Ishikawa (cell line): ENCODE data around the gene GIMAP5.

Experiments
- CEBPB ChIP-seq: IDR thresholded peaks from 2 replicates; pipeline ENCODE4 v1.6.1; 2012
- CREB1 ChIP-seq: IDR thresholded peaks from 2 replicates; pipeline ENCODE4 v1.6.1; 2012; ENCODE audit warnings: low read depth
- EGR1 ChIP-seq: IDR thresholded peaks from 2 replicates; pipeline ENCODE4 v1.6.1; 2012
- EP300 ChIP-seq: IDR thresholded peaks from 2 replicates; pipeline ENCODE4 v1.6.1; 2012; ENCODE audit warnings: borderline replicate concordance
- FOXM1 ChIP-seq: IDR thresholded peaks from 2 replicates; pipeline ENCODE4 v1.6.1; 2012; ENCODE audit warnings: low read depth, borderline replicate concordance
- NFIC ChIP-seq: IDR thresholded peaks from 2 replicates; pipeline ENCODE4 v1.6.1; 2012
- RAD21 ChIP-seq: IDR thresholded peaks from 2 replicates; pipeline ENCODE4 v1.6.1; 2012; ENCODE audit warnings: low read depth
- TAF1 ChIP-seq: IDR thresholded peaks from 2 replicates; pipeline ENCODE4 v1.6.1; 2012; ENCODE audit warnings: low read depth, mild to moderate bottlenecking
- TCF12 ChIP-seq: IDR thresholded peaks from 2 replicates; pipeline ENCODE4 v1.6.1; 2012; ENCODE audit warnings: low read depth
- TEAD4 ChIP-seq: IDR thresholded peaks from 2 replicates; pipeline ENCODE4 v1.6.1; 2012
- YY1 ChIP-seq: IDR thresholded peaks from 2 replicates; pipeline ENCODE4 v1.6.1; 2012; ENCODE audit warnings: low read depth
- ZBTB7A ChIP-seq: IDR thresholded peaks from 2 replicates; pipeline ENCODE4 v1.6.1; 2012; ENCODE audit warnings: low read depth
- TF ChIP-seq, protein P1 (sequence below): IDR thresholded peaks from 2 replicates; pipeline ENCODE4 v1.6.1; 2012; ENCODE audit warnings: low read depth, mild to moderate bottlenecking
- TF ChIP-seq, protein P2 (sequence below): IDR thresholded peaks from 2 replicates; pipeline ENCODE4 v1.6.1; 2012
- TF ChIP-seq, protein P3 (sequence below): IDR thresholded peaks from 2 replicates; pipeline ENCODE4 v1.6.1; 2012

The GIMAP5 gene

DNA sequence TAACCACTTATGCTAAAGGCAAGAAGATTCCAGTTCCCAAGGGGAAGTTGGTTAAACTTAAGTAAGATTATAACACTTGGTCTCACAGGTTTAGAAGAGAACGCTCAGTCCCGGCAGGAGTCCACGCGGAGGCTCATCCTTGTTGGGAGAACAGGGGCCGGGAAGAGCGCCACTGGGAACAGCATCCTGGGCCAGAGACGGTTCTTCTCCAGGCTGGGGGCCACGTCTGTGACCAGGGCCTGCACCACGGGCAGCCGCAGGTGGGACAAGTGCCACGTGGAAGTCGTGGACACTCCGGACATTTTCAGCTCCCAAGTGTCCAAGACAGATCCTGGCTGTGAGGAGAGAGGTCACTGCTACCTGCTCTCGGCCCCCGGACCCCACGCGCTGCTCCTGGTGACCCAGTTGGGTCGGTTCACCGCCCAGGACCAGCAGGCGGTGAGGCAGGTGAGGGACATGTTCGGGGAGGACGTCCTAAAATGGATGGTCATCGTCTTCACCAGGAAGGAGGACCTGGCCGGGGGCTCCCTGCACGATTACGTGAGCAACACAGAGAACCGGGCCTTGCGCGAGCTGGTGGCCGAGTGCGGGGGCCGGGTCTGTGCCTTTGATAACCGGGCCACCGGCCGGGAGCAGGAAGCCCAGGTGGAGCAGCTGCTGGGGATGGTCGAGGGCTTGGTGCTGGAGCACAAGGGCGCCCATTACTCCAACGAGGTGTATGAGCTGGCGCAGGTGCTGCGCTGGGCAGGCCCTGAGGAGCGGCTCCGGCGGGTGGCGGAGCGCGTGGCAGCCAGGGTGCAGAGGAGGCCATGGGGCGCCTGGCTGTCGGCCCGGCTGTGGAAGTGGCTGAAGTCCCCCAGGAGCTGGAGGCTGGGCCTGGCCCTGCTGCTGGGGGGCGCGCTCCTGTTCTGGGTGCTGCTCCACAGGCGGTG, 17.0 kb upstream of the GIMAP5 start:
- TF ChIP-seq EGR1, result no peak

DNA sequence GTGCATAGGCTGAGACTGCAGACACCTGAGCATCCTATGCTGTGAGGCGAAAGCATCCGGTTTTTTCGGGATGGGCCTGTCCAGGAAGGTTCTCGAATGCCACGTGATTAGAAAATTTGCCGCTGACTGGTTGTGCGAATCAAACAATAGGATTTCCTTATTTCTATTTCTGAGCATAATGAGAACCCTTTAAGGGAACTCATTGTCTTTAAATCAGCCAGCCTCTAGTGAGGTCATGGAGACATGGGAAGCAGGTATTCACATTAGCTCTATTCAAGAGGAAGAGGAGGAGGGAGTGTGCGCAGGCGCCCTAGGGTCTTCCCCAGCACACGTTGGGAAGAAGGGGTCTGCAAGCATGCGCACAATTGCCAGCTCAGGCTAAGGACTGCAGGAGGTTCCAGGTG, 15.2 kb upstream of the GIMAP5 start:
- TF ChIP-seq CEBPB, result no peak
- TF ChIP-seq TCF12, result no peak
- no peak for TF ChIP-seq NFIC
- TF ChIP-seq RAD21, result no peak
- TF ChIP-seq YY1, result no peak
- no peak for TF ChIP-seq TEAD4
- TF ChIP-seq, protein P1, sequence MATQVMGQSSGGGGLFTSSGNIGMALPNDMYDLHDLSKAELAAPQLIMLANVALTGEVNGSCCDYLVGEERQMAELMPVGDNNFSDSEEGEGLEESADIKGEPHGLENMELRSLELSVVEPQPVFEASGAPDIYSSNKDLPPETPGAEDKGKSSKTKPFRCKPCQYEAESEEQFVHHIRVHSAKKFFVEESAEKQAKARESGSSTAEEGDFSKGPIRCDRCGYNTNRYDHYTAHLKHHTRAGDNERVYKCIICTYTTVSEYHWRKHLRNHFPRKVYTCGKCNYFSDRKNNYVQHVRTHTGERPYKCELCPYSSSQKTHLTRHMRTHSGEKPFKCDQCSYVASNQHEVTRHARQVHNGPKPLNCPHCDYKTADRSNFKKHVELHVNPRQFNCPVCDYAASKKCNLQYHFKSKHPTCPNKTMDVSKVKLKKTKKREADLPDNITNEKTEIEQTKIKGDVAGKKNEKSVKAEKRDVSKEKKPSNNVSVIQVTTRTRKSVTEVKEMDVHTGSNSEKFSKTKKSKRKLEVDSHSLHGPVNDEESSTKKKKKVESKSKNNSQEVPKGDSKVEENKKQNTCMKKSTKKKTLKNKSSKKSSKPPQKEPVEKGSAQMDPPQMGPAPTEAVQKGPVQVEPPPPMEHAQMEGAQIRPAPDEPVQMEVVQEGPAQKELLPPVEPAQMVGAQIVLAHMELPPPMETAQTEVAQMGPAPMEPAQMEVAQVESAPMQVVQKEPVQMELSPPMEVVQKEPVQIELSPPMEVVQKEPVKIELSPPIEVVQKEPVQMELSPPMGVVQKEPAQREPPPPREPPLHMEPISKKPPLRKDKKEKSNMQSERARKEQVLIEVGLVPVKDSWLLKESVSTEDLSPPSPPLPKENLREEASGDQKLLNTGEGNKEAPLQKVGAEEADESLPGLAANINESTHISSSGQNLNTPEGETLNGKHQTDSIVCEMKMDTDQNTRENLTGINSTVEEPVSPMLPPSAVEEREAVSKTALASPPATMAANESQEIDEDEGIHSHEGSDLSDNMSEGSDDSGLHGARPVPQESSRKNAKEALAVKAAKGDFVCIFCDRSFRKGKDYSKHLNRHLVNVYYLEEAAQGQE, result no peak
- TF ChIP-seq TAF1, result no peak
- TF ChIP-seq EGR1, result no peak

DNA sequence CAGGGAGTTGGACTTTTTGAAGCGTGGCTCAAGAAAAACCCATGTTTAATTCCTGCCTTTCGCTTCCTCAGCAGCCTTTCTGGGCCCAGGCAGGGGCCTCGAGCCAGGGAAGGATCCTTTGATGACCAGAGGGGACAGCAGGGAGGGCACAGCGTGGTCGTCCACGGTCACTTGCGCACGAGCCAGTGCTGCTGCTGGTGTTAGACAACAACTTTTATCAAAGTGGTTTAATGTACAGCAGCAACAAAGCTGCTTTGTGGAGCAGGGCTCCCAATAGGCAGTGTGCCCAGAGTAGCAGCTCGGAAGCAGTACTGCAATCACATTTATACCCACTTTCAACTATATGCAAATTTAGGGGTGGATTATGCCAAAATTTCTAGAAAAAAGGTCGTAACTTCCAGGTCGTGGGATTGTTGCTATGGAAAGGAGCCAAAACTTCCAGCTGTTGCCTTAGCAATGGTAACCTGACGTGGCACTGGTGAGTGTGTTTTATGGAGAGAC, 14.7 kb upstream of the GIMAP5 start:
- no peak for TF ChIP-seq ZBTB7A
- no peak for TF ChIP-seq TCF12
- TF ChIP-seq NFIC, result no peak
- no peak for TF ChIP-seq FOXM1
- TF ChIP-seq EP300, result no peak
- TF ChIP-seq TAF1, result no peak
- no peak for TF ChIP-seq EGR1
- no peak for TF ChIP-seq CREB1
- TF ChIP-seq, protein P2, sequence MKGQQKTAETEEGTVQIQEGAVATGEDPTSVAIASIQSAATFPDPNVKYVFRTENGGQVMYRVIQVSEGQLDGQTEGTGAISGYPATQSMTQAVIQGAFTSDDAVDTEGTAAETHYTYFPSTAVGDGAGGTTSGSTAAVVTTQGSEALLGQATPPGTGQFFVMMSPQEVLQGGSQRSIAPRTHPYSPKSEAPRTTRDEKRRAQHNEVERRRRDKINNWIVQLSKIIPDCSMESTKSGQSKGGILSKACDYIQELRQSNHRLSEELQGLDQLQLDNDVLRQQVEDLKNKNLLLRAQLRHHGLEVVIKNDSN, result no peak
- TF ChIP-seq YY1, result no peak
- no peak for TF ChIP-seq CEBPB
- TF ChIP-seq, protein P3, sequence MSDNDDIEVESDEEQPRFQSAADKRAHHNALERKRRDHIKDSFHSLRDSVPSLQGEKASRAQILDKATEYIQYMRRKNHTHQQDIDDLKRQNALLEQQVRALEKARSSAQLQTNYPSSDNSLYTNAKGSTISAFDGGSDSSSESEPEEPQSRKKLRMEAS, result no peak
- TF ChIP-seq TEAD4, result no peak
- no peak for TF ChIP-seq RAD21
- TF ChIP-seq, protein P1, result no peak

DNA sequence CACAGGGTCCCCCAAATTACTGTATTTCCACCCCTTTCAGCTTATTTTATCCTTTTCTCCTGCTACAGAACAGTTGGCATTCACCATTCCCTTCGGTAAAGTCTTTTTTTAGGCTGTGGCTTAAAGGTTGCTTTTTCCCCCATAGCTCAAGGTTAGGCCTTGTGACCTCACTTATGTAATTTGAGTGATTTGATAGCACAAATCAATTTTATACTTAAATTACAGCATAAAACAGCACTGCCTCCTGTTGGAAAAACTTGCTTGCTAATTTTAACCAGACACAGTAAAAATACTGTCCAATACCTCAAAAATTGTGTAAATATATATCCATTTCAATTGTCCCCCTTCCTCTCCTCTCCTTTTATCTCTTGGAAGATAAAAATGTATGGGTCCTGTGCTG, 13.8 kb upstream of the GIMAP5 start:
- TF ChIP-seq, protein P3, result no peak
- TF ChIP-seq TAF1 (no peak), NFIC (no peak), EGR1 (no peak), YY1 (no peak), CEBPB (no peak), EP300 (no peak), RAD21 (no peak), TCF12 (no peak), TEAD4 (no peak), ZBTB7A (no peak), FOXM1 (no peak), CREB1 (no peak)
- TF ChIP-seq, protein P2, result no peak
- TF ChIP-seq, protein P1, result no peak
